ENCODE results near the gene C10orf105.

Gene C10orf105

GRCh38 chr10:71715860-71716259 is 3.7 kb downstream of the C10orf105 start:
- DNase-seq = no peak

GRCh38 chr10:71715026-71715425 is 4.6 kb downstream of the C10orf105 start:
- DNase-seq = no peak

- no peak for DNase-seq
Observed at GRCh38 chr10:71714592-71714991, 5.0 kb downstream of the C10orf105 start.

DNA sequence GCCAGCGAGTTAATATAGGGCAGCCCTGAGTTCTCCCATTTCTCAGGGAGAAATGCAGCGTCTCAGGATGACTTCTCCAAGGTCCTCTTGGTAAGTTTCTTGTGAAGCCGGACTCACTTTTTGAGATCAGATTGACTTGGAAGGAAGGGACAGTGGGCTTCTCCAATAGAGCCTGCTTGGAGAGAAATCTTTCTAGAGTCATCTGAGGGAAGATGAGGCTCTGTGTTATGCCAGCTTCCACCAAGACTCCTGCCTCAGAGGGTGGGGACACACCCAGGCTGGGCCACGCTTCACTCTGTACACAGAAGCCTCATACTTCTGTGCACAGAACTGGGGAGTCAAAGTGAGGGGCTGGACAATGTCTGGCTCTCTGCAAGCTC is 5.6 kb downstream of the C10orf105 start:
- DNase-seq = no peak

- peak; percentile 58 for DNase-seq
Observed at GRCh38 chr10:71713135-71714030, 6.2 kb downstream of the C10orf105 start.

- no peak for DNase-seq
Observed at GRCh38 chr10:71712572-71713134, 6.9 kb downstream of the C10orf105 start.

DNA sequence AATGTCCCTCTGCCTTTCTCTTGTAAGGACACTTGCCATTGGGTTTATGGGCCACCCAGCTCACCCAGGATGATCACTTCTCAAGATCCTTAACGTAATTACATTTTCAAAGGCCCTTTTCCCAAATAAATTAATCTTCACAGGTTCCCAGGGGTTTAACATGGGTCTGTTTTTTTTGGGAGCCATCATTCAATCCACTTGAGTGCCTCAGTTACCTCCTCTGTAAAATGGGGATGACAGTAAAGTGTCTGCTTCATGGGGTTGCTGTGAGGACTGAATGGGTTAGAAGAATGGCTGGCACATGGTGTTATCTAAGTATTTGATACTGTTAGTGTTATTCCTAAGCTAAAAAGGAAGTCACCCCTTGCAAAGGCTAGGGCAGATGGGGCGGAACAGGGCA is 7.4 kb downstream of the C10orf105 start:
- DNase-seq = no peak

- DNase-seq = no peak
Observed at GRCh38 chr10:71711052-71711623, 8.4 kb downstream of the C10orf105 start.

DNA sequence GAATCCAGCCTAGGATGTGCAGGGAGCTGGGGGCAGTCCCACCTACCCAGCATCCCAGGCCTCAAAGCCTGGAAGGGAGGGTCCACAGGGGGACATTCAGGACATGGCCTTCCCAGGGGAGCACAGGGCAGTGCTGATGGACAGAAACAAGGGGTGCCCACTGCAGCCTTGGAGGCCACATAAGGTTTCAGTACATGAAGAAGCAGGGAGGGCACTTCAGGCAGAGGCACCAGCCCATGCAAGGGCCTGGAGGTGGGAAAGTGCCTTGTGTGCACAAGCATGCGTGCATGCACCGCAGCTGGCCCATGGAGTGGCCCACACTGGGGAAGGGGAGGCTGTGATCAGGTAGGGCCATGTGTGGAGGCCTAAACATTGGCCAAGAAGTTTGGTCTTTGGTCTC is 9.1 kb downstream of the C10orf105 start:
- DNase-seq = no peak

- DNase-seq = no peak
Observed at GRCh38 chr10:71708897-71709882, 10.4 kb downstream of the C10orf105 start.

DNA sequence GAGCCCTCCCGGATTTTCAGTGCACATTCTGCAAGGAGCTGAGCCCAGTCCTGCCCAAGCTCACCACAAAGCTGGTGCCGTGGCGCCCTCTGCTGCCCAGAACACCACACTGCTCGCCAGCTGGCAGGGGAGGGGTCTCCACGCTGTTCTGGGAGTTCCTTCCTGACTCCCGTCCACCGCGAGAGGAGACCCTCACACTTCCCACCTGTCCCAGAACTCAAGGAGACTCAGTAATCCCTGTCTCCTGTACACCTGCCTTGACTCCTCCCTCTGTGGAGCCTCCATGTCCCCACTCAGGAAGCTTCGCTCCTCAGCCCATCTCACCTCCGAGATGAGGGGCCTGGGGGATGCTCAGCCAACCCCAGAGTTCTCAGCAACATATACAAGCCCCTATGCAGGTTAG is 11.3 kb downstream of the C10orf105 start:
- no peak for DNase-seq

DNA sequence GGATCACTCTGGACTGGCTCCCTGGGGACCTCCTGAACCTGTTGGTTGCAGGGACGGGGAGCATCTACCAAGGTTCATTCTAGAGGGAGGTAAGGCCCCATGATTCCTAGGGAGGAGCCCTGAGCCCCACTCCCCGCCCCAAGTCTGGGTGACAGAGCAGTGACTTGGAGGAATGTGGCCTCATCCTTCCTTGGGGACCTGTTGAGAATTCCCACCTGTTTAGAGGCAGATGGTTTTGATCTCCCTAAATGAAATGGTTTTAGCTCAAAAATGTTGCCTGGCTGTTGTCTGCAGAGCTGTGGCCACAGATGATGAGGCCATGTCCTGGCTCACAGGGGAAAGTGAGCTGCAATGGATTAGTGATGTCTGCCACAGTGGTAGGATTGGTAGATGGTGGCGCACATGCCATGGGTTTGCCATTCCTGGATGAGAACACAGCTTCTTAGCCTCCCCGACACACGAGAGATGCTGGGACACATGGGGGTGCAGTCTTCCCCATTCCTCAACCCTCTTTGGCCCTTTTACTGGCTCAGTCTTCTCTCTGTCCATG is 12.3 kb downstream of the C10orf105 start:
- DNase-seq = no peak

DNA sequence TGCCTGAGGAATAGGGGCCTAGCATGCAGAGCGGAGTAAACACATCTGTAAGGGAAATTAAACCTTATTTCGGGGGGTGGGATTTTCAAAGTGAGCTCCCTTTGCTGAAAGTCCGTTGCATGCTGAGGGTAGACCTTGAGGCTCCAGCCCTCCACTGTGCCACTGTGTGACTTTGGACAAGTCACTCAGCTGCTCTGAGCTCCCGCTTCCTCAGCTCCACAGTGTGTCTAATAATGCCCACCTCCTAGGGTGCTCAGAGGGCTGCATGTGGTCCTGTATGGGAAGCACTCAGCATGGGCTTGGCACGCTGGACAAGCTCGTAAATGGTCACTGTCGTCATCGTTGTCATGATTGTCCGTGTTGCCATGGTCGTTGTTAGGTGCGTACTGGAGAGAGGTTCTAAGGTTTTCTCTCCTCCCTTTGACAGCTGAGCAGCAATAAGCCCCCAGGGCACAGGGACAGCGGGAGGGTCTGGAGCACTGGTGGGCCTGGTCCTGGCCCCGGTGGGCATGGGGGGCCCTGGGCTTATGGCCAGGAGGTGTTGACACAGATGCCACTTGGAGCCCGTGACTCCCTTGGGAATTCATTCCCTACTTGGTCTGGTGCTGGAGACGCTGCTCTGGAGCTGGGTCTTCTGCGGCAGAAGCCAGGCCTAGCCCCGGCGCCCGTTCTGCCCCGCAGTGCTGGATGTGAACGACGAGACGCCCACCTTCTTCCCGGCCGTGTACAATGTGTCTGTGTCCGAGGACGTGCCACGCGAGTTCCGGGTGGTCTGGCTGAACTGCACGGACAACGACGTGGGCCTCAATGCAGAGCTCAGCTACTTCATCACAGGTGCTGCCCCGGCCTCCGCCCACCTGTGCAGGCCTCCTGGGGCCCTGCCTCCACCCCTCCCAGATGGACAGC is 13.1 kb downstream of the C10orf105 start:
- DNase-seq = no peak

DNA sequence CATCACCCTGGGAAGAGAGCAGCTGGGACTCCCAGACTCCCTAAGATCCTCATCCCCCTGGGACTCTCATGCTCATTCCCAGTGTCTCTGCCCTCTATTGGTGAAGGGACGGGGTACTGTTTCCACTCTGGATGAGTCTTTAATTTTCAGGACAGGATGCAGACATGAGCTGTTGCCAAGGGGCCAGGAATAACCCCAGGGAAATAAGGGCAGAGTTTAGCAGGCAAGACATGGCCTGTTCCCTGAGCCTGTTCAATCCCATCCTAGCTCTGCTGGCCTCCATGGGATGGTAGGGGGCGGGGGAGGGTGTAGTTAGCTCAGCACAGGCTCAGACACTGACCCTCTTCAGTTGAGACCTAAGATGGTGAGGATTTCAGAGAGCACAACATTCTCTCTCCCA is 14.0 kb downstream of the C10orf105 start:
- DNase-seq = no peak

DNA sequence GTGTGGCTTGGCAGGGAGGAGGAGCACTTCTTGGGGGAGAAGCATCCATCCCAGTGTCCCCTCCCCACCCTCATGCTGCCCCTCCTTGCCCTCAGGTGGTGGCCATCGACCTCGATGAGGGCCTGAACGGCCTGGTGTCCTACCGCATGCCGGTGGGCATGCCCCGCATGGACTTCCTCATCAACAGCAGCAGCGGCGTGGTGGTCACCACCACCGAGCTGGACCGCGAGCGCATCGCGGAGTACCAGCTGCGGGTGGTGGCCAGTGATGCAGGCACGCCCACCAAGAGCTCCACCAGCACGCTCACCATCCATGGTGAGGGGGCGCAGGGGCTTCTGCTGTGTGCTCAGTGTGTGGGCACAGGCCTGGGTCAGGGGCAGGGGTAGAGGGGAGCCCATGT is 14.8 kb downstream of the C10orf105 start:
- DNase-seq = no peak

DNA sequence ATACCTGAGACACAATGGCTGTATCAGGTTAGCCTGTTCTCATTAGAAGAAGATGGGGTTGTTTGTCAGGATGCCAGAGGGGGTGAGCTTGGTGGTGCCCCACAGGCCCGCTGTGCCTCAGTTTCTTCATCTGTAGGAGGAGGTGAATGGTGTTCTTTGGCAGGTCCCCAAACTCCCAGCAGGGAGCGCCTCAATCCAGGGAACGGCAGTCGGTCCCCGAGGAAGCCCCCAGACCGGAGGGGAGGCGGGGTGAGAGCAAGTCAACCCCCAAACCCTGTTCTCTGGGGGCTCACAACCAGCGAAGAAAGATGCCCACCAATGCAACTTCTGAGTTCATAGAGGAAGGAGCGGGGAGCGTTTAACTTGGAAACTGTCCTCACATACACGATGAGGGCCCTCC is 16.0 kb downstream of the C10orf105 start:
- DNase-seq = no peak

- DNase-seq = no peak
Observed at GRCh38 chr10:71701496-71702132, 18.0 kb downstream of the C10orf105 start.

GRCh38 chr10:71700731-71701368 is 18.7 kb downstream of the C10orf105 start:
- no peak for DNase-seq

DNA sequence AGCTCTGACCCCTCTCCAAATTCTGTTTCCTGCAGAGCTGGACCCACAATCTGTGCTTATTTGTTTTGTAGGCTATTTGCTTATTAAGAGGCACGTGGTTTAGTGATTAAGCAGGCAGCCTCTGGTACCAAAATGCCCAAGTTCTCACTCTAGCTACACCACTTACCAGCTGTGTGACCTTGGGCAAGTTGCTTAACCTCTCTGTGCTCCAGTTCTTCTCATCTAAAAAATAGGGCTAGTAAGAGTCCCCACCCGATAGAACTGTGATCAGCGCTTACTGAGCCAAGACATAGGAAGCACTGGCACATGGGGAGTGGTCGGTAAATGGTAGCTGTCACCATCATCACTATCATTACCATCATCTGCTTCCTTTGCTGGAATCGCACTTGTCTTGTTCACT is 20.8 kb downstream of the C10orf105 start:
- no peak for DNase-seq

Data from fibroblast of skin of abdomen (primary cell).